Renal cortical epithelial cell (primary cell): ENCODE results near the gene STAT2. TPM values are rescaled to one million over a fixed set of nuclear protein-coding genes. Genes with fewer than 3 reads are reported as not detected.

Experiments
- DNase-seq: peaks from one replicate; pipeline ENCODE4 v3.0.0-alpha.2; 2011; ENCODE audit warnings: low read depth
- total RNA-seq: library from RNA; depleted of rRNA; stranded (reverse); fragments of >200 nt; gene quantifications from 2 replicates; pipeline ENCODE4 v1.2.3, GENCODE V29; 2014

The STAT2 gene
- total RNA-seq, 1 donor from 2014 or later: 200 TPM

- DNase-seq: no peak
Observed at GRCh38 chr12:56293795-56294194, 66.1 kb downstream of the STAT2 start.

Other genes starting within 250 kb of the STAT2 start
- 1,963 and 2,452 TPM in 2 replicates for gene RPL41, start 243.5 kb downstream of the STAT2 start, total RNA-seq
- 3.6 and 3.7 TPM in 2 replicates for gene ZC3H10, start 241.8 kb downstream of the STAT2 start, total RNA-seq
- gene ESYT1, start 231.8 kb downstream of the STAT2 start, total RNA-seq: 347 and 558 TPM in 2 replicates
- 57.8 and 70.2 TPM in 2 replicates for gene MYL6B, start 207.5 kb downstream of the STAT2 start, total RNA-seq
- gene MYL6, start 201.7 kb downstream of the STAT2 start, total RNA-seq: 2,255 and 3,927 TPM in 2 replicates
- 17.4 and 61.2 TPM in 2 replicates for gene SMARCC2, start 170.6 kb downstream of the STAT2 start, total RNA-seq
- 84.4 and 140 TPM in 2 replicates for gene RNF41, start 138.2 kb downstream of the STAT2 start, total RNA-seq
- 17.8 and 20.8 TPM in 2 replicates for gene NABP2, start 135.8 kb downstream of the STAT2 start, total RNA-seq
- gene SLC39A5, start 130.1 kb downstream of the STAT2 start, total RNA-seq: 0.20 TPM in 1 of 2 replicates, not detected in the other
- 27.8 and 76.4 TPM in 2 replicates for gene ANKRD52, start 101.7 kb downstream of the STAT2 start, total RNA-seq
- gene COQ10A, start 93.2 kb downstream of the STAT2 start, total RNA-seq: 7.5 and 11.2 TPM in 2 replicates
- gene CS, start 59.8 kb downstream of the STAT2 start, total RNA-seq: 141 and 259 TPM in 2 replicates
- 91.2 and 137 TPM in 2 replicates for gene CNPY2, start 44.1 kb downstream of the STAT2 start, total RNA-seq
- 5.6 and 22.7 TPM in 2 replicates for gene PAN2, start 26.1 kb downstream of the STAT2 start, total RNA-seq
- 1.7 and 25.2 TPM in 2 replicates for gene IL23A, start 21.2 kb downstream of the STAT2 start, total RNA-seq
- not detected in 2 replicates for gene APOF, start 2.8 kb upstream of the STAT2 start, total RNA-seq
- gene TIMELESS, start 89.3 kb upstream of the STAT2 start, total RNA-seq: 5.2 and 8.7 TPM in 2 replicates
- 0.15 TPM in 1 of 2 replicates, not detected in the other for gene MIP, start 94.5 kb upstream of the STAT2 start, total RNA-seq
- gene SPRYD4, start 108.5 kb upstream of the STAT2 start, total RNA-seq: 1.0 and 1.5 TPM in 2 replicates
- gene GLS2, start 128.1 kb upstream of the STAT2 start, total RNA-seq: 1.4 and 1.6 TPM in 2 replicates
- gene RBMS2, start 161.7 kb upstream of the STAT2 start, total RNA-seq: 24.8 and 31.3 TPM in 2 replicates